Measurements from ENCODE around the gene S100G.
"Not testable (repeated sequence)": the region's sequence is repeated elsewhere in the genome, so short reads cannot be mapped to it uniquely, and the experiment has no call there.

S100G gene

GRCh38 chrX:16612257-16612897 lies 37.6 kb upstream of the S100G start:
- TF ChIP-seq, protein P1, sequence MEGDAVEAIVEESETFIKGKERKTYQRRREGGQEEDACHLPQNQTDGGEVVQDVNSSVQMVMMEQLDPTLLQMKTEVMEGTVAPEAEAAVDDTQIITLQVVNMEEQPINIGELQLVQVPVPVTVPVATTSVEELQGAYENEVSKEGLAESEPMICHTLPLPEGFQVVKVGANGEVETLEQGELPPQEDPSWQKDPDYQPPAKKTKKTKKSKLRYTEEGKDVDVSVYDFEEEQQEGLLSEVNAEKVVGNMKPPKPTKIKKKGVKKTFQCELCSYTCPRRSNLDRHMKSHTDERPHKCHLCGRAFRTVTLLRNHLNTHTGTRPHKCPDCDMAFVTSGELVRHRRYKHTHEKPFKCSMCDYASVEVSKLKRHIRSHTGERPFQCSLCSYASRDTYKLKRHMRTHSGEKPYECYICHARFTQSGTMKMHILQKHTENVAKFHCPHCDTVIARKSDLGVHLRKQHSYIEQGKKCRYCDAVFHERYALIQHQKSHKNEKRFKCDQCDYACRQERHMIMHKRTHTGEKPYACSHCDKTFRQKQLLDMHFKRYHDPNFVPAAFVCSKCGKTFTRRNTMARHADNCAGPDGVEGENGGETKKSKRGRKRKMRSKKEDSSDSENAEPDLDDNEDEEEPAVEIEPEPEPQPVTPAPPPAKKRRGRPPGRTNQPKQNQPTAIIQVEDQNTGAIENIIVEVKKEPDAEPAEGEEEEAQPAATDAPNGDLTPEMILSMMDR (conservative IDR thresholded peaks at IDR 0.05; ENCODE audit: low read depth, low read length): no peak
- DNase-seq (ENCODE audit: low read depth): no peak
- no peak overlapping the region for H3K4me3 ChIP-seq (ENCODE audit: low read length)

GRCh38 chrX:16617382-16617781 lies 32.6 kb upstream of the S100G start:
- no peak for DNase-seq (ENCODE audit: low read depth)
- TF ChIP-seq, protein P1 (conservative IDR thresholded peaks at IDR 0.05; ENCODE audit: low read depth, low read length): no peak
- H3K4me3 ChIP-seq (ENCODE audit: low read length): no peak overlapping the region

- H3K4me3 ChIP-seq (ENCODE audit: low read length): no peak overlapping the region
- DNase-seq (ENCODE audit: low read depth): no peak
- TF ChIP-seq, protein P1 (conservative IDR thresholded peaks at IDR 0.05; ENCODE audit: low read depth, low read length): no peak
Measured at GRCh38 chrX:16618422-16618821, 31.5 kb upstream of the S100G start.

DNA sequence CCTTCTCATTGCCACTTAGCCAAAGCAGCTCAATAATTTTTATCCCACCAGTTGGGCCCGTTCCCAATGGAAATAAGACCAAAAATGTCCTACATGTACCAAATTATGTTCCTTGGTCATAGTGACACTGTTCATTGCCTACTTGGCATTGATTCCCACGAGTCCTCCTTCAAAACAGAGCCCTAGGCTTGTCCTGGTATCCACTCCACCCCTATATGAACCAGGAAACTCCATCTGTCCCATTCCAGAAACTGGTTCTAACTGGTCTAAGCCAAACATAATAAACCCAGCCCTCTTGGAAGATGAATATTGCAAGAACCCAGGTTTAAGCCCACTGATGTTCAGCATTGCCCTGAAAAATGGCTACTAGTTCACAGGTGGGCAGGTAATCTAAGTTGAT lies 30.9 kb upstream of the S100G start:
- no peak overlapping the region for H3K4me3 ChIP-seq (ENCODE audit: low read length)
- TF ChIP-seq, protein P1 (conservative IDR thresholded peaks at IDR 0.05; ENCODE audit: low read depth, low read length): no peak

DNA sequence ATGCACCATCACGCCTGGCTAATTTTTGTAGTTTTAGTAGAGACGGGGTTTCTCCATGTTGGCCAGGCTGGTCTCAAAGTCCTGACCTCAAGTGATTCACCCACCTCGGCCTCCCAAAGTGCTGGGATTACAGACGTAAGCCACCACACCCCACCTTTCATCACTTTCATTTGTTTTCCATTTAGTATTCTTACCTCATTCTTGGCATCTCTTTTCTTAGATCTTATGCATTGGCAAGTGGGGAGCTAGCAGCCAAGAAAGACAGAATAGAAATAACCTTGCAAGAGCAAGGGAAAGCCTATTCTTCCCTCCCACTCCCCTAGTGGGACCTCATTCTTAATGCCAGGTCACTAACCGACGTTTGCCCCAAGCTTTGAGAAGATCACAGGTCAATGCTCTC lies 21.4 kb upstream of the S100G start:
- not testable (repeated sequence) for DNase-seq (ENCODE audit: low read depth)

More for the DNA sequence above, 30.9 kb upstream of the S100G start:
- no peak for DNase-seq (ENCODE audit: low read depth)

GRCh38 chrX:16628946-16629595 lies 20.9 kb upstream of the S100G start:
- no peak for DNase-seq (ENCODE audit: low read depth)
- no peak overlapping the region for H3K4me3 ChIP-seq (ENCODE audit: low read length)
- TF ChIP-seq, protein P1 (conservative IDR thresholded peaks at IDR 0.05; ENCODE audit: low read depth, low read length): no peak

More for the DNA sequence above, 21.4 kb upstream of the S100G start:
- H3K4me3 ChIP-seq (ENCODE audit: low read length): not testable (repeated sequence)

DNA sequence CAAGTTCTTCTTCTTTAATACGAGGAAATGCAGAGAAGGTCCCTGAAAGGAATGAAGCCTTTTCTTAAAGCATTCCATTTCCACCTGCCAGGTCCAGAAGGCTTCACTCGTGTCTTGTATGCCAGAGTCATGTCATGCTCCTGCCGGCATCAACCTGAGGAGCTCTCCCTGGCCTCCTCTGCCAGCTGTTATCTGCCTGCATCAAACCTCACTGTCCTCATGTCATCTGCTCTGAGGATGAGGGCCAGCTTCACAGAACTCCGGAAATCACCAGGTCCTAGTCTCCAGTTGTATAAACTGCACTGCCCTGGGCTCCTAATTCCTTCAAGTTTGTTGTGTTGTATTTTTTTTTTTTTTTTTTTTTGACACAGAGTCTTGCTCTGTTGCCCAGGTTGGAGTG lies 20.0 kb upstream of the S100G start:
- H3K4me3 ChIP-seq (ENCODE audit: low read length): no peak overlapping the region
- TF ChIP-seq, protein P1 (conservative IDR thresholded peaks at IDR 0.05; ENCODE audit: low read depth, low read length): no peak
- DNase-seq (ENCODE audit: low read depth): no peak
